A549 (cell line): ENCODE measurements around the gene RNGTT.

Experiments used
- CBX2 ChIP-seq: fragments of 200-600 bp; sonication (generic); IDR thresholded peaks from 2 replicates; pipeline ENCODE4 v1.6.1; 2016; ENCODE audit warnings: low read depth, mild to moderate bottlenecking, borderline replicate concordance
- CTCF ChIP-seq: fragments of >200 bp; sonication (Bioruptor Twin); formaldehyde crosslinking; IDR thresholded peaks from 3 replicates; pipeline ENCODE4 v1.5.1; 2016
- ELK1 ChIP-seq: fragments of 150-350 bp; IDR thresholded peaks from 2 replicates; pipeline ENCODE4 v1.6.1; 2014; ENCODE audit warnings: low read depth, mild to moderate bottlenecking, low read length
- MAX ChIP-seq: IDR thresholded peaks from 2 replicates; pipeline ENCODE4 v1.6.1; 2012
- MYC ChIP-seq: IDR thresholded peaks from 2 replicates; pipeline ENCODE4 v1.6.1; 2012; ENCODE audit warnings: mild to moderate bottlenecking, inconsistent platforms, low read length, improper control_type of control experiment, borderline replicate concordance

GRCh38 chr6:88972504-88973423 lies 9.3 kb upstream of the RNGTT start:
- no peak for TF ChIP-seq MYC
- no peak for TF ChIP-seq CBX2
- TF ChIP-seq CTCF: no peak
- TF ChIP-seq MAX: no peak
- TF ChIP-seq ELK1: no peak
